ENCODE data around the gene C6orf62.
A peak's percentile ranks its signal among the peaks of the same experiment; 100 is the strongest.

C6orf62 gene

DNA sequence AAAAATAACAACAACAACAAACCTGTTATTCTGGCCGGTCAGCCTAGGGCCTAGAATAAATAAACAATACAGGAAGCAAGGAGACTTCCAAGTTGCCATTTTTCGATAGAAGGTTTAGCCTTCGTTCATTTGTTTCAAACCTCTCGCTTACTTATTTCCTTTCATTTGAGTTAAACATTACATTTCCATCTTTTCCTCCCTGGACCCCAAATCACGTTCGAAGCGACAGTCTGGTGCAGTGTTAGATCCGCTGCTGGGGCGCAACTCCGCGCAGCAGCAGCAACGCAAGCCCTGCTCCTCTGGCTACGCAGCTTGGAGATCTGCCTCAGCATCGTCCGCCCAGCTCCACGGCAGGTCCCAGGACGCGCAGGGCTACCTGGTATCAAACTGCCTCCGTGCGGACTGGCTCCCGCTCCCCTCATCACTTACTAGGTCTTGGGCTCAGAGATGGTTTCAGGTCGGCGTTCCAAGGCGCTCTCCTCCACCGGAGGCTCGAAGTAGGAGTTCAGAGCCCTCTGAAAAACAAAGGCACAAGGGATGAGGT is 52.8 kb downstream of the C6orf62 start:
- Histone ChIP-seq H3K36me3 (ENCODE audit: control insufficient read depth in 2 of 2, insufficient read depth in 1 of 2, low read length in 2 of 2) (peaks cover 9 to 33% of the 10 kb centered on the region in 2 experiments; a peak in 2 of 3 replicates), H3K27ac (ENCODE audit: extremely low read depth, low read depth, low read length) (peak overlapping the region; percentile 71), H3K9me3 (ENCODE audit: control insufficient read depth, insufficient read depth, low read depth, low read length) (no peaks in the 10 kb centered on the region), H3K4me3 (ENCODE audit: low read depth, low read length) (peak overlapping the region; percentile 93), H3K4me1 (ENCODE audit: control insufficient read depth, insufficient read depth, low read length) (no peaks in the 10 kb centered on the region; the same call in 1 of the 2 replicates)
- ChIA-PET CTCF (interaction anchor here (0.6 to 2.9 kb wide), 9 partner anchors 18 to 235 kb away, joined by 3 to 31 read pairs (median 3); no protein-coding TSS in a partner anchor), POLR2A (interaction anchor here (0.5 to 2.6 kb wide), 10 partner anchors 17 to 171 kb away, joined by 3 to 28 read pairs (median 6); partner anchors contain the start of genes ALDH5A1, C6orf62, GMNN and KIAA0319)
- peak; percentile 74 for TF ChIP-seq ZNF335 (tag by site-specific recombination; conservative IDR thresholded peaks at IDR 0.05)
- TF ChIP-seq, protein P1, sequence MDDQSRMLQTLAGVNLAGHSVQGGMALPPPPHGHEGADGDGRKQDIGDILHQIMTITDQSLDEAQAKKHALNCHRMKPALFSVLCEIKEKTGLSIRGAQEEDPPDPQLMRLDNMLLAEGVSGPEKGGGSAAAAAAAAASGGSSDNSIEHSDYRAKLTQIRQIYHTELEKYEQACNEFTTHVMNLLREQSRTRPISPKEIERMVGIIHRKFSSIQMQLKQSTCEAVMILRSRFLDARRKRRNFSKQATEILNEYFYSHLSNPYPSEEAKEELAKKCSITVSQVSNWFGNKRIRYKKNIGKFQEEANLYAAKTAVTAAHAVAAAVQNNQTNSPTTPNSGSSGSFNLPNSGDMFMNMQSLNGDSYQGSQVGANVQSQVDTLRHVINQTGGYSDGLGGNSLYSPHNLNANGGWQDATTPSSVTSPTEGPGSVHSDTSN (CRISPR knock-in tag; IDR thresholded peaks at IDR 0.05), result peak; percentile 87; the same call in 1 of the 2 replicates
- TF ChIP-seq GLI2 (tag by site-specific recombination; IDR thresholded peaks at IDR 0.05; ENCODE audit: borderline replicate concordance, low read depth), result no peak

DNA sequence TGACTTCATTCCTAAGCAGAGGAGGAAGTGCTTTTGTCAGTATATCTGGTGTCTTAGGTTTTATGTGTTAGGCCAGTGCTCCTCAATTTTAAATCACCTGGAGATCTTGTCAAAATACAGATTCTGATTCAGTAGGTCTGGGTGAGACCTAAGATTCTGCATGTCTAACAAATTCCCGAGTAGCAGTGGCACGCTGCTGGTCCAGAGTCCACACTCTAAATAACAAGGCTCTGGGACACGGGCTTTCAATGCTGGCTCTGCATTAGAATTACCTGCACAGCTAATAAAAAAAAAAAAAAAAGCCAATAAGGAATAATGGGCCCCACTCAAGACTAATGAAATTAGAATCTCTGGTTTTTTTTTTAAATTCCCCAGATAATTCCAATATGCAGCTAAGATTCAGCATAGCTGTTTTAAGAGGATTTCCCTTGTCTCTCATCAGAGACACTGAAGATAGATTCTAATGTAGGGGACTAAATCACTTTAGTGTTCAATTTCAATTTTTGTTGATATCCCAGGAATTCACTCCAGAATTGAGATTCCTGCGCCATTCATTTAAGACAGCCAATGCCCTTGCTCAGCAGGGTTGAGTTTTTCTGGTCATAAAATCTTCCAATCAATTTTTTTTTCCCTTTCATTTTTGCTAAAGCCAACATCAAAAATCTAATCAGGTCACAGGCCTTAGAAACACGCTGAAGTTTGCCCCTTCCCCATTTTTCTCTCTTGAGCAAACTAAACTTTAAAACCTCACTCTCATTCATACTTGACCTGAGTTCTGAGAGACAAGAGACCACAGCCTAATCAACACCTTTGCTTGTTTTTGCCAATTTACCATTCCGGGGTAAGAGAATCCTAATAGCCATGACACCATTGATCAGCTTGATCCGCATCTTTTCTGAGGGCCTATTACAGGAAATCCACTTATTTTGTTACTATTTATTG is 54.6 kb downstream of the C6orf62 start:
- no peak overlapping the region for H3K27ac ChIP-seq (ENCODE audit: extremely low read depth, low read depth, low read length)
- CTCF ChIA-PET, result interaction anchor here (0.6 to 1.2 kb wide), 3 partner anchors 141 to 321 kb away, joined by 3 to 4 read pairs (median 3); no protein-coding TSS in a partner anchor
- no peak overlapping the region for H3K4me3 ChIP-seq (ENCODE audit: low read depth, low read length)
- no peaks in the 10 kb centered on the region for H3K9me3 ChIP-seq (ENCODE audit: control insufficient read depth, insufficient read depth, low read depth, low read length)
- no peaks in the 10 kb centered on the region; the same call in 1 of the 2 replicates for H3K4me1 ChIP-seq (ENCODE audit: control insufficient read depth, insufficient read depth, low read length)
- H3K36me3 ChIP-seq (ENCODE audit: control insufficient read depth in 2 of 2, insufficient read depth in 1 of 2, low read length in 2 of 2), result peaks cover 9 to 33% of the 10 kb centered on the region in 2 experiments; a peak in 2 of 3 replicates
- TF ChIP-seq ZNF114 (tag by site-specific recombination; IDR thresholded peaks at IDR 0.05) (no peak), KLF1 (tag by site-specific recombination; IDR thresholded peaks at IDR 0.05) (no peak), ZNF624 (tag by site-specific recombination; IDR thresholded peaks at IDR 0.05) (no peak), BCL11A (tag by site-specific recombination; IDR thresholded peaks at IDR 0.05; ENCODE audit: low read depth) (no peak), ZNF560 (tag by site-specific recombination; IDR thresholded peaks at IDR 0.05; ENCODE audit: borderline replicate concordance) (no peak), ZNF623 (tag by site-specific recombination; IDR thresholded peaks at IDR 0.05) (no peak), SCRT1 (tag by site-specific recombination; IDR thresholded peaks at IDR 0.05; ENCODE audit: borderline replicate concordance) (no peak), ZNF423 (tag by site-specific recombination; IDR thresholded peaks at IDR 0.05) (no peak), ZNF391 (tag by site-specific recombination; IDR thresholded peaks at IDR 0.05; ENCODE audit: borderline replicate concordance, low read depth) (no peak), ZBTB48 (tag by site-specific recombination; IDR thresholded peaks at IDR 0.05) (no peak), ZNF76 (tag by site-specific recombination; IDR thresholded peaks at IDR 0.05; ENCODE audit: borderline replicate concordance, low read depth) (no peak), IKZF3 (tag by site-specific recombination; IDR thresholded peaks at IDR 0.05) (no peak), ZNF16 (tag by site-specific recombination; IDR thresholded peaks at IDR 0.05; ENCODE audit: low read depth) (no peak)
- TF ChIP-seq, protein P2, sequence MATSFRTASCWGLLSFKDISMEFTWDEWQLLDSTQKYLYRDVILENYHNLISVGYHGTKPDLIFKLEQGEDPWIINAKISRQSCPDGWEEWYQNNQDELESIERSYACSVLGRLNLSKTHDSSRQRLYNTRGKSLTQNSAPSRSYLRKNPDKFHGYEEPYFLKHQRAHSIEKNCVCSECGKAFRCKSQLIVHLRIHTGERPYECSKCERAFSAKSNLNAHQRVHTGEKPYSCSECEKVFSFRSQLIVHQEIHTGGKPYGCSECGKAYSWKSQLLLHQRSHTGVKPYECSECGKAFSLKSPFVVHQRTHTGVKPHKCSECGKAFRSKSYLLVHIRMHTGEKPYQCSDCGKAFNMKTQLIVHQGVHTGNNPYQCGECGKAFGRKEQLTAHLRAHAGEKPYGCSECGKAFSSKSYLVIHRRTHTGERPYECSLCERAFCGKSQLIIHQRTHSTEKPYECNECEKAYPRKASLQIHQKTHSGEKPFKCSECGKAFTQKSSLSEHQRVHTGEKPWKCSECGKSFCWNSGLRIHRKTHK (tag by site-specific recombination; IDR thresholded peaks at IDR 0.05), result no peak
- TF ChIP-seq, protein P3, sequence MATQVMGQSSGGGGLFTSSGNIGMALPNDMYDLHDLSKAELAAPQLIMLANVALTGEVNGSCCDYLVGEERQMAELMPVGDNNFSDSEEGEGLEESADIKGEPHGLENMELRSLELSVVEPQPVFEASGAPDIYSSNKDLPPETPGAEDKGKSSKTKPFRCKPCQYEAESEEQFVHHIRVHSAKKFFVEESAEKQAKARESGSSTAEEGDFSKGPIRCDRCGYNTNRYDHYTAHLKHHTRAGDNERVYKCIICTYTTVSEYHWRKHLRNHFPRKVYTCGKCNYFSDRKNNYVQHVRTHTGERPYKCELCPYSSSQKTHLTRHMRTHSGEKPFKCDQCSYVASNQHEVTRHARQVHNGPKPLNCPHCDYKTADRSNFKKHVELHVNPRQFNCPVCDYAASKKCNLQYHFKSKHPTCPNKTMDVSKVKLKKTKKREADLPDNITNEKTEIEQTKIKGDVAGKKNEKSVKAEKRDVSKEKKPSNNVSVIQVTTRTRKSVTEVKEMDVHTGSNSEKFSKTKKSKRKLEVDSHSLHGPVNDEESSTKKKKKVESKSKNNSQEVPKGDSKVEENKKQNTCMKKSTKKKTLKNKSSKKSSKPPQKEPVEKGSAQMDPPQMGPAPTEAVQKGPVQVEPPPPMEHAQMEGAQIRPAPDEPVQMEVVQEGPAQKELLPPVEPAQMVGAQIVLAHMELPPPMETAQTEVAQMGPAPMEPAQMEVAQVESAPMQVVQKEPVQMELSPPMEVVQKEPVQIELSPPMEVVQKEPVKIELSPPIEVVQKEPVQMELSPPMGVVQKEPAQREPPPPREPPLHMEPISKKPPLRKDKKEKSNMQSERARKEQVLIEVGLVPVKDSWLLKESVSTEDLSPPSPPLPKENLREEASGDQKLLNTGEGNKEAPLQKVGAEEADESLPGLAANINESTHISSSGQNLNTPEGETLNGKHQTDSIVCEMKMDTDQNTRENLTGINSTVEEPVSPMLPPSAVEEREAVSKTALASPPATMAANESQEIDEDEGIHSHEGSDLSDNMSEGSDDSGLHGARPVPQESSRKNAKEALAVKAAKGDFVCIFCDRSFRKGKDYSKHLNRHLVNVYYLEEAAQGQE (tag by site-specific recombination; IDR thresholded peaks at IDR 0.05), result no peak
- POLR2A ChIA-PET, result interaction anchor here (1.2 kb wide), 1 partner anchor 169 kb away, joined by 3 read pairs; the partner anchor contains the start of gene ALDH5A1

All from HEK293 (cell line).